Activated T-helper 17 cell treated with anti-CD3 and anti-CD28 coated beads, Interleukin-2, amount 50 U/mL, for 72 hours (primary cell): ENCODE data around the gene URAD. TPM values are rescaled to one million over a fixed set of nuclear protein-coding genes. Genes with fewer than 3 reads are reported as not detected.
"Not testable (repeated sequence)": the region's sequence is repeated elsewhere in the genome, so short reads cannot be mapped to it uniquely, and the experiment has no call there.

ENCODE experiments used
- ATAC-seq: fragments of 150-1000 bp; cut with Tn5 transposase; replicated peaks from 2 replicates; pipeline ENCODE4 v1.10.0; 2021; ENCODE audit warnings: mild to moderate bottlenecking, moderate library complexity
- H3K27ac Mint-ChIP-seq: one replicate; pipeline ENCODE4 v1.8.0; 2022; ENCODE audit warnings: mixed read lengths
- H3K27me3 Mint-ChIP-seq: one replicate; pipeline ENCODE4 v1.8.0; 2022; ENCODE audit warnings: mixed read lengths
- H3K36me3 Mint-ChIP-seq: one replicate; pipeline ENCODE4 v1.8.0; 2022; ENCODE audit warnings: low read depth, mild to moderate bottlenecking, mixed read lengths
- H3K4me1 Mint-ChIP-seq: one replicate; pipeline ENCODE4 v1.8.0; 2022; ENCODE audit warnings: mixed read lengths
- H3K4me3 Mint-ChIP-seq: one replicate; pipeline ENCODE4 v1.8.0; 2022; ENCODE audit warnings: mild to moderate bottlenecking, mixed read lengths
- H3K9me3 Mint-ChIP-seq: one replicate; pipeline ENCODE4 v1.8.0; 2022; ENCODE audit warnings: mixed read lengths
- total RNA-seq, 2 donors: library from RNA; stranded (reverse); gene quantifications; one replicate each; pipeline ENCODE4 v1.2.3, GENCODE V29; 2022

The URAD gene
- total RNA-seq = not detected

DNA sequence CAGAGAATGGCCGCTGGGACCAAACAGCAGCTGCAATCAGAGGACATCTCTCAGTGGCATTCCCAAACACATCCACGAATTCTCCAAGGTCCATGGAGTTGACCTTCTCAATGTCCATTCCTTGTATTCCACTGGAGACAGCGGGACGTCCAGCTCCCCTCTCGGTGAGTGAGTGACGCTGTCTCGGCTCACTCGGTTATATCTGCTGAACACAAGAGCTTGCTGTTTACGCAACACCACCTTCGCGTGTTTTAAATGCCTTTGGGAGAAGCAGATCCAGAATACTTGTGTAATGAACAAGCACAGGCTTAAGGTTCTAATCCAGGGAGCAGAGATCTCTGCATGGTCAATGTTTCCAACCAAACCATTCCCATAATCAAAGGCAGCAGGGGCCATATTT, at the start of gene URAD:
Gene URAD (minus strand): TSS at position 174 of the 400 bp plus-strand sequence. CDS start 56 bp downstream, at position 118.
- Mint-ChIP-seq H3K4me3 (no peak within 1 kb of the TSS), H3K27me3 (peaks cover 31% of the 10 kb centered on the region), H3K27ac (no peak within 1 kb of the TSS), H3K9me3 (no peaks in the 10 kb centered on the region), H3K36me3 (no peaks in the 10 kb centered on the region), H3K4me1 (no peaks in the 10 kb centered on the region)
- ATAC-seq = no peak

DNA sequence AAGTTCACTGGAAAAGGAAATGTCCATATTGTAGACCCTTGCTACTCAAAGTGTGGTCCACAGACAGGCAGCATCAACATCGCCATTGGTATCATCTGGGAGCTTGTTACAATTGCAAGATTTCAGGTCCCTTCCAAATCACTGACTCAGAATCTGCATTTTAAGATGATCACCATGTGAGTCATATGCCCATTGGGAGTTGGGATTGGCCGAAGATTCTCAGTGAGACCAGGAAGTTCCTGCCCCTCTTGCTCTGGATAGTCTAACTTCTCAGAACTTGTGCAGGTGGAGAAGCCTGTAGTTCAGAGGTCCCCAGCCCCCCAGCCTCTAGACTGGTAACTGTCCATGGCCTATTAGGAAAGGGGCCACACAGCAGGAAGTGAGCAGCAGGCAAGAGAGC, 48.9 kb upstream of the URAD start:
- no peaks in the 10 kb centered on the region for H3K4me1 Mint-ChIP-seq
- ATAC-seq = peak; percentile 69
- H3K36me3 Mint-ChIP-seq = no peaks in the 10 kb centered on the region
- no peak overlapping the region for H3K4me3 Mint-ChIP-seq
- H3K9me3 Mint-ChIP-seq = no peaks in the 10 kb centered on the region
- H3K27ac Mint-ChIP-seq = no peak overlapping the region
- H3K27me3 Mint-ChIP-seq = peaks cover 22% of the 10 kb centered on the region

DNA sequence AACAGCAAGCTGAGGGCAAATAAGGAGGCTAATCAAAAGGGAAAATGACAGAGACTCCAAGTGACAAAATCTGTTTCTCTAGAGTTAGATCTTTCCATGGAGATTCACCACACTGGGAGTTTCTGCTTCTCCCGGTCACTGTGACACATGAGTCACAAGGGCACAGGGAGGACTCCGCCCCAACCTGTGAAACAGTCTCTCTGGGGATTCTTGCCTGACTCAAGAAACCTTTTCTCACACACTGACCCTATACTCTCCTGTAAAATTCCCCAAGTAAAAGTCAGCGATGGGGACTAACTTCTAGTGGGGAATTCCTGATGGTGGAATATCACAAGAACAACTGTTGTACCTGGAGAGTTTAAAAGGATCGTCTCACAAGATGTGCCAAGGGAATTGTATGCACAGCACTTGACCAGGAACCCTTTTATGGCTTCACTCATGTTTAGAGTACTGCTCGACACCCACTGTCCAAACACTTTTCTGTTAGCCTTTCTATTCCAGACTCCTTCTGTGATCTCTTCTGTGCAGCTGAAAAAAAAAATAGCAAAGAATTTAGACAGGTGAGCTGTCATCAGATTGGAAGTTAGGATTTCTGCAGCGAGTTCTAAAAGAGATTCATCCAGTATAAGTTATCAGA, 46.8 kb upstream of the URAD start:
- no peak overlapping the region for H3K27ac Mint-ChIP-seq
- H3K4me3 Mint-ChIP-seq = no peak overlapping the region
- H3K9me3 Mint-ChIP-seq = no peaks in the 10 kb centered on the region
- peaks cover 22% of the 10 kb centered on the region for H3K27me3 Mint-ChIP-seq
- ATAC-seq = peak; percentile 40
- H3K4me1 Mint-ChIP-seq = no peaks in the 10 kb centered on the region
- no peaks in the 10 kb centered on the region for H3K36me3 Mint-ChIP-seq

DNA sequence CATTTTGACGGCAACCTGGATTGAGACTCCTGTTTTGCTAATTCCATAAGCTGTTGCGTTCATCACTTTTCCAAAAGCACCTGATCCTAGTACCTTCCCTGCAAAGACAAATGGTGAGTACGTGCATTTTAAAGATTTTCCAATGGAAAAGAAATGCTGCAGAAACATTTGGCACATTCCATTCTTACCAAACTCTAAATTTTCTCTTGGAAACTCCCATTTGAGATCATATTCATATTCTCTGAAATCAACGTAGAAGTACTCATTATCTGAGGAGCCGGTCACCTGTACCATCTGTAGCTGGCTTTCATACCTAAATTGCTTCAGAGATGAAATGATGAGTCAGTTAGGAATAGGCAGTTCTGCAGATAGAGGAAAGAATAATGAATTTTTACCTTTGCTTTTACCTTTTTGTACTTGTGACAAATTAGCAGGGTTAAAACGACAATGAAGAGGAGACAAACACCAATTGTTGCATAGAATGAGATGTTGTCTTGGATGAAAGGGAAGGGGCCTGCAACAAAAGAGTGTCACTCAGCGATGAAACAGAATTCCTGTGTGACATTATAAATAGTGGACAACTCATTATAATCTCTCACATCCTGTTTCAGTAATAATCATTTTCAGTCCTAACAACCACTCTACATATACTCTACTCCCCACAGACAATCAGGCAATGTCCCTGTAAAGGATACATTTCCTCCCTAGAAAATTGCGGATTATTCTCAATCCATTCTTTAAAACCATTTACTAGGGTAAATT, 45.6 kb upstream of the URAD start:
- H3K9me3 Mint-ChIP-seq = no peaks in the 10 kb centered on the region
- H3K4me3 Mint-ChIP-seq = no peak overlapping the region
- ATAC-seq = no peak
- H3K27ac Mint-ChIP-seq = no peak overlapping the region
- H3K4me1 Mint-ChIP-seq = no peaks in the 10 kb centered on the region
- H3K27me3 Mint-ChIP-seq = peaks cover 24% of the 10 kb centered on the region
- H3K36me3 Mint-ChIP-seq = no peaks in the 10 kb centered on the region

DNA sequence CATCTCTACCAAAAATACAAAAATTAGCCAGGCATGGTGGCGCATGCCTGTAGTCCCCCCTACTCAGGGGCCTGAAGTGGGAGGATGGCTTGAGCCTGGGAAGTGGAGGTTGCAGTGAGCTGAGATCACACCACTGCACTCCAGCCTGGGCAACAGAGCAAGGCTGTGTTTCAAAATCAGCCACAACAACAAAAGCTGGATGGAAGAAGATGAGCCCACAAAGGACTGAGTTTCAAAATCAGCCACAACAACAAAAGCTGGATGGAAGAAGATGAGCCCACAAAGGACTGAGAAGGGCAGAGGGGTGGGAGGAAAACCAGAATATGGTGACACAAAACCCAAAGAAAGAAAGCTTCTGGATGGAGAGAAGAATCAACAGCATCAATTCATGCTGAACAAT, 43.9 kb upstream of the URAD start:
- H3K4me3 Mint-ChIP-seq, H3K27ac Mint-ChIP-seq, H3K9me3 Mint-ChIP-seq, H3K4me1 Mint-ChIP-seq, H3K36me3 Mint-ChIP-seq: not testable (repeated sequence)
- peak; percentile 19 for ATAC-seq
- peaks cover 24% of the 10 kb centered on the region for H3K27me3 Mint-ChIP-seq

GRCh38 chr13:28031896-28032288, 43.4 kb upstream of the URAD start:
- Mint-ChIP-seq H3K27me3 (peaks cover 24% of the 10 kb centered on the region), H3K27ac (no peak overlapping the region), H3K4me1 (peaks cover 7% of the 10 kb centered on the region), H3K4me3 (no peak overlapping the region), H3K36me3 (no peaks in the 10 kb centered on the region), H3K9me3 (no peaks in the 10 kb centered on the region)
- no peak for ATAC-seq

- ATAC-seq = no peak
- H3K27me3 Mint-ChIP-seq = peaks cover 24% of the 10 kb centered on the region
- no peaks in the 10 kb centered on the region for H3K36me3 Mint-ChIP-seq
- no peaks in the 10 kb centered on the region for H3K9me3 Mint-ChIP-seq
- no peak overlapping the region for H3K27ac Mint-ChIP-seq
- no peak overlapping the region for H3K4me3 Mint-ChIP-seq
- peaks cover 9% of the 10 kb centered on the region for H3K4me1 Mint-ChIP-seq
Observed at GRCh38 chr13:28031220-28031895, 42.9 kb upstream of the URAD start.

DNA sequence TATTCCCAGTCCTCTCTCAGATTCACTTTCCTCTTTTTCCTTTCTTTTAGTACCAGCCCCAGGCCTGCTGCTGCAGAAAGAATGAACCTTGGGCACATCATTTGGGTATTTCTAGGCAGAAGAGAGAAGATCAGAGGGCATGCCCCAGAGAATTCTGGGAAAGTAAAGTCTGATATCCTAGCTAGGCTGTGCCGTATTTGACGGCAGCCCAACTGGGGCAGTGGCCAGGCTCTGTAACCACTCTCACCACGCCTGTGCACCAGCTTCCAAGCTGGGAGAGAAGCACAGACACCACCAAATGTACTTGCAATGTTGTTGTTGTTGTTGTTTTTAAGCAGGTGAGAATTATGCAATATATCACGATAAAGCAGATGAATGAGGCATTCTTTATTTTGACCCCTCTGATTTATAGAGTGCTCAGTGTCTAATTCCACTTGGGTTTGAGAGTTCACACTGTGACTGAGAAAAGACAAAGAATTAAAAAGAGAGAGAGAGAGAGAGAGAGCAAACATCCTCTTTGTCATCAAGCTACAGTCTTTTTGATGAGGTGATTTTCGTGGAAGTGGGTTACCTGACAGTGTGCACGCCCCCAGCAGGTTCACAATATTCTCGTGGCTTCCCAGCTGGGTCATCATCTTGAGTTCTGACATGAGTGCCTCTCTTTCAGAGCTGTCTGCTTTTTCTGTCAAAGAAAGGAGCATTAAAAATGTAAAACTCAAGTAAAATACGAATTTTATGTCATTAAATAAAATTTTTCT, 39.3 kb upstream of the URAD start:
- H3K4me3 Mint-ChIP-seq = no peak overlapping the region
- H3K36me3 Mint-ChIP-seq = no peaks in the 10 kb centered on the region
- ATAC-seq = no peak
- H3K27me3 Mint-ChIP-seq = peaks cover 17% of the 10 kb centered on the region
- no peaks in the 10 kb centered on the region for H3K9me3 Mint-ChIP-seq
- H3K4me1 Mint-ChIP-seq = peaks cover 9% of the 10 kb centered on the region
- no peak overlapping the region for H3K27ac Mint-ChIP-seq

DNA sequence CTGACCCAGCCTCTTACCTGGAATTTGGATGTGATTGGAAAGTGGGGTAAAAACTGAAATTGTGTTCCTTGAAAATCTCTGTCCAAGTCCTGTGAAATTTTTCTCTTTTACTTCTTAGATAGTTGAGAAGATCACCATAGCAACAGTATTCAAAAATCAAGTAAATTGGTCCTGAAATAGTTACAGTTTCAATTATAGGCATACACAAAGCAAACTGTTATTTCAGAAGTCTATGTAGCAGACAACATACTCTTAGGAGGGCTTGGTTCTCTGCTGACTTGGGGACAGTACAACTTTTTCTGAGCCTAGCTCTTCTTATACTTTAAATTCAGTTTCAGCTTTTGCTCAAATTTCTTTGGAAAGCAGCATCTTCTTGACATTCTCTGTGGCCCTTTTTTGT, 38.6 kb upstream of the URAD start:
- H3K36me3 Mint-ChIP-seq = no peaks in the 10 kb centered on the region
- no peaks in the 10 kb centered on the region for H3K9me3 Mint-ChIP-seq
- no peak overlapping the region for H3K4me3 Mint-ChIP-seq
- H3K27me3 Mint-ChIP-seq = peaks cover 20% of the 10 kb centered on the region
- ATAC-seq = no peak
- no peak overlapping the region for H3K27ac Mint-ChIP-seq
- H3K4me1 Mint-ChIP-seq = peaks cover 9% of the 10 kb centered on the region

DNA sequence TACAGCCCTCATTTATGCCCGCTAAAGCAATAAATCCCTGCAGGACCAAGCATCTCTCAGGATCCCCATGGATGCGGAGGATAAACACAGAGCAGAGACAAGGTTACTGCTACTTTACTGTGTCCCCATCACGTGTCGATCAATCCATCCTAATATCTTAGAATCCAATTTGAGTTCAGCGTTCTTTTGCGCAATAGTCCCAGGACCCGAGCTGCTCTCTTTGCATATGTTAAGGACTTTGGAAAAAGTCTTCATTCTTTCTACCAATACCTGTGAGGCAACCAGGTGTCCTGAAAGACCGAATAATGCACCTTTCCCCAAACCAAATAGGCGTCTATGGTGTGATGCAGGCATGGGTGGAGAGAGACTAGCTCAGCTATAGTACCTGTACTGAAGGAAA, 38.0 kb upstream of the URAD start:
- H3K27me3 Mint-ChIP-seq = peaks cover 15% of the 10 kb centered on the region
- no peak for ATAC-seq
- H3K4me3 Mint-ChIP-seq = no peak overlapping the region

GRCh38 chr13:28022848-28023518, 34.5 kb upstream of the URAD start:
- Mint-ChIP-seq H3K4me1 (peaks cover 9% of the 10 kb centered on the region), H3K9me3 (no peaks in the 10 kb centered on the region), H3K36me3 (no peaks in the 10 kb centered on the region), H3K27ac (peak overlapping the region; percentile 12), H3K4me3 (no peak overlapping the region), H3K27me3 (peaks cover 18% of the 10 kb centered on the region)
- no peak for ATAC-seq

More for the DNA sequence above, 38.0 kb upstream of the URAD start:
- no peak overlapping the region for H3K27ac Mint-ChIP-seq
- peaks cover 9% of the 10 kb centered on the region for H3K4me1 Mint-ChIP-seq
- no peaks in the 10 kb centered on the region for H3K9me3 Mint-ChIP-seq
- H3K36me3 Mint-ChIP-seq = no peaks in the 10 kb centered on the region

GRCh38 chr13:28014301-28014700, 25.8 kb upstream of the URAD start:
- Mint-ChIP-seq H3K27ac (no peak overlapping the region), H3K36me3 (no peaks in the 10 kb centered on the region), H3K4me1 (peaks cover 5% of the 10 kb centered on the region), H3K27me3 (peaks cover 19% of the 10 kb centered on the region), H3K4me3 (no peak overlapping the region), H3K9me3 (no peaks in the 10 kb centered on the region)
- no peak for ATAC-seq

DNA sequence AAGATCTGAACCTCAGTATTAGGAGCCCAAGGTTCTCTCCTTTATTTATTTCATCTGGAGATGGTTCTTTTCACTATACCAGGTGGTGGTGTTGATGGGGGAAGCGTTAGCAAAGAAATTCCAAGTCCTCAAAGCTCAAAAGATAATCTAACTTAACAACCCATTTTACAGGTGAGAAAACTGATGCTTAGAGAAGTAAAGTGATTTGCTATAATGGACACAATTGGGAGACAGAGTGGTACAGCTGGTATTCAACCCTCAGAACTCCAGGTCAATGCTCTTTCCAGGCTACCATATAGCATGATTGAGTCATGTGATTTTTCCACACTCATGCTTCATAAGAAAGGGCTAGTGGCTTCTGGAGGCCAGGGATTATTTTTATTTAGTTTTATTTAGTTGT, 25.0 kb upstream of the URAD start:
- ATAC-seq = no peak
- Mint-ChIP-seq H3K27ac (no peak overlapping the region), H3K4me1 (peaks cover 5% of the 10 kb centered on the region), H3K27me3 (peaks cover 20% of the 10 kb centered on the region), H3K36me3 (no peaks in the 10 kb centered on the region), H3K4me3 (no peak overlapping the region), H3K9me3 (no peaks in the 10 kb centered on the region)

GRCh38 chr13:28012896-28013295, 24.4 kb upstream of the URAD start:
- no peaks in the 10 kb centered on the region for H3K36me3 Mint-ChIP-seq
- H3K4me1 Mint-ChIP-seq = peaks cover 5% of the 10 kb centered on the region
- H3K4me3 Mint-ChIP-seq = no peak overlapping the region
- peaks cover 16% of the 10 kb centered on the region for H3K27me3 Mint-ChIP-seq
- no peak overlapping the region for H3K27ac Mint-ChIP-seq
- ATAC-seq = peak; percentile 74
- no peaks in the 10 kb centered on the region for H3K9me3 Mint-ChIP-seq
